RWPE2 (cell line): ENCODE data around the gene S100A11.

Experiments used
- ATAC-seq: fragments of 200-7000 bp; cut with Tn5 transposase; 3 replicates; pipeline ENCODE4 v1.9.1; 2021; ENCODE audit warnings: low read depth
- DNase-seq: peaks from one replicate; pipeline ENCODE4 v3.0.0-alpha.2; 2020; ENCODE audit warnings: low spot score
- H3K27ac ChIP-seq: fragments of 450-650 bp; 2 replicates; pipeline ENCODE4 v1.5.1; 2017; ENCODE audit warnings: mild to moderate bottlenecking; ENCODE audit not compliant: poor library complexity, severe bottlenecking
- H3K27me3 ChIP-seq: fragments of 250-450 bp; sonication (Bioruptor Pico); 2 replicates; pipeline ENCODE4 v1.5.1; 2021; ENCODE audit warnings: mild to moderate bottlenecking, moderate library complexity; ENCODE audit not compliant: insufficient read depth, poor library complexity, severe bottlenecking
- H3K36me3 ChIP-seq: fragments of 250-450 bp; sonication (Bioruptor Pico); 2 replicates; pipeline ENCODE4 v1.5.1; 2020; ENCODE audit warnings: low read depth, mild to moderate bottlenecking, moderate library complexity
- H3K4me1 ChIP-seq: fragments of 250-450 bp; sonication (Bioruptor Pico); 2 replicates; pipeline ENCODE4 v1.5.1; 2021; ENCODE audit warnings: mild to moderate bottlenecking, moderate library complexity; ENCODE audit not compliant: insufficient read depth, poor library complexity, severe bottlenecking
- H3K4me3 ChIP-seq: fragments of 250-450 bp; sonication (Bioruptor Pico); 2 replicates; pipeline ENCODE4 v1.5.1; 2021; ENCODE audit warnings: mild to moderate bottlenecking, moderate library complexity; ENCODE audit not compliant: severe bottlenecking
- H3K9me3 ChIP-seq: fragments of 250-450 bp; sonication (Bioruptor Pico); 2 replicates; pipeline ENCODE4 v1.5.1; 2021; ENCODE audit warnings: mild to moderate bottlenecking, moderate library complexity; ENCODE audit not compliant: severe bottlenecking
- TF ChIP-seq, protein P1 (sequence below): fragments of 450-650 bp; IDR thresholded peaks from one replicate; pipeline ENCODE4 v1.5.1; 2017; ENCODE audit warnings: mild to moderate bottlenecking, moderate library complexity; ENCODE audit not compliant: poor library complexity, severe bottlenecking

S100A11 gene

GRCh38 chr1:152034654-152035538 lies 1.9 kb downstream of the S100A11 start:
- peak overlapping the region; percentile 97 for H3K27ac ChIP-seq
- H3K9me3 ChIP-seq, result no peaks in the 10 kb centered on the region
- peaks cover 63% of the 10 kb centered on the region for H3K36me3 ChIP-seq
- DNase-seq (no peak), ATAC-seq (peak; percentile 61)
- H3K27me3 ChIP-seq, result no peaks in the 10 kb centered on the region
- H3K4me1 ChIP-seq, result peaks cover 13% of the 10 kb centered on the region
- peak overlapping the region; percentile 92 for H3K4me3 ChIP-seq
- TF ChIP-seq, protein P1, sequence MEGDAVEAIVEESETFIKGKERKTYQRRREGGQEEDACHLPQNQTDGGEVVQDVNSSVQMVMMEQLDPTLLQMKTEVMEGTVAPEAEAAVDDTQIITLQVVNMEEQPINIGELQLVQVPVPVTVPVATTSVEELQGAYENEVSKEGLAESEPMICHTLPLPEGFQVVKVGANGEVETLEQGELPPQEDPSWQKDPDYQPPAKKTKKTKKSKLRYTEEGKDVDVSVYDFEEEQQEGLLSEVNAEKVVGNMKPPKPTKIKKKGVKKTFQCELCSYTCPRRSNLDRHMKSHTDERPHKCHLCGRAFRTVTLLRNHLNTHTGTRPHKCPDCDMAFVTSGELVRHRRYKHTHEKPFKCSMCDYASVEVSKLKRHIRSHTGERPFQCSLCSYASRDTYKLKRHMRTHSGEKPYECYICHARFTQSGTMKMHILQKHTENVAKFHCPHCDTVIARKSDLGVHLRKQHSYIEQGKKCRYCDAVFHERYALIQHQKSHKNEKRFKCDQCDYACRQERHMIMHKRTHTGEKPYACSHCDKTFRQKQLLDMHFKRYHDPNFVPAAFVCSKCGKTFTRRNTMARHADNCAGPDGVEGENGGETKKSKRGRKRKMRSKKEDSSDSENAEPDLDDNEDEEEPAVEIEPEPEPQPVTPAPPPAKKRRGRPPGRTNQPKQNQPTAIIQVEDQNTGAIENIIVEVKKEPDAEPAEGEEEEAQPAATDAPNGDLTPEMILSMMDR, result peak; percentile 89

DNA sequence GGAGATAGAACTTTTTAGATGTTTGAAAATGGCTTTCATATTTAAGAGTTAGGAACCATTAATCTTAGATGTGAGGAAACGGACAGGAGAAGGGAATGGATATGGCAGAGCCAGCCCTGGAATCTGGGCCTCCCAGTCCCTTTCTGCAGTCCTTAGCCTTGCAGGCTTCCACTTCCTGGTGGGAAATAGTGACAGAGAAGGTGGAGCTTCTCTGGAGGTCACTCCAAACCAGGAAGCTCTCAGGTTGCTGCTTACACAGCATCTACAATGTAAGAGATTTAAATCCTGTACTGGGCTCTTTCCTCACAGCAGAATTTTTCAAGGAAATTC lies 2.5 kb downstream of the S100A11 start:
- DNase-seq, result no peak

GRCh38 chr1:152029929-152030211 lies 6.9 kb downstream of the S100A11 start:
- H3K36me3 ChIP-seq, result peaks cover 45% of the 10 kb centered on the region
- peaks cover 37% of the 10 kb centered on the region for H3K4me1 ChIP-seq
- H3K27me3 ChIP-seq, result no peaks in the 10 kb centered on the region
- ATAC-seq (no peak), DNase-seq (no peak)
- TF ChIP-seq, protein P1, result no peak
- H3K27ac ChIP-seq, result peak overlapping the region; percentile 97
- no peaks in the 10 kb centered on the region for H3K9me3 ChIP-seq
- H3K4me3 ChIP-seq, result no peak overlapping the region

More for the DNA sequence above, 2.5 kb downstream of the S100A11 start:
- Histone ChIP-seq H3K27me3 (no peaks in the 10 kb centered on the region), H3K36me3 (peaks cover 63% of the 10 kb centered on the region), H3K9me3 (no peaks in the 10 kb centered on the region), H3K27ac (peak overlapping the region; percentile 97), H3K4me3 (peak overlapping the region; percentile 92), H3K4me1 (peaks cover 20% of the 10 kb centered on the region)
- peak; percentile 8; the same call in 2 of the 3 replicates for ATAC-seq
- TF ChIP-seq, protein P1, result no peak

- ATAC-seq (peak; percentile 13; the same call in 2 of the 3 replicates), DNase-seq (no peak)
- Histone ChIP-seq H3K4me3 (no peak overlapping the region), H3K36me3 (peaks cover 40% of the 10 kb centered on the region), H3K9me3 (no peaks in the 10 kb centered on the region), H3K4me1 (peaks cover 42% of the 10 kb centered on the region), H3K27ac (peak overlapping the region; percentile 97), H3K27me3 (no peaks in the 10 kb centered on the region)
- TF ChIP-seq, protein P1, result no peak
Measured at GRCh38 chr1:152029144-152029928, 7.5 kb downstream of the S100A11 start.
